Measurements from ENCODE around the gene TAF11L6. TPM values are rescaled to one million over a fixed set of nuclear protein-coding genes. Genes with fewer than 3 reads are reported as not detected.
"Not testable (repeated sequence)": the region's sequence is repeated elsewhere in the genome, so short reads cannot be mapped to it uniquely, and the experiment has no call there.

Gene TAF11L6
- total and polyA plus RNA-seq, 7 experiments from 2014 or later, result not detected

DNA sequence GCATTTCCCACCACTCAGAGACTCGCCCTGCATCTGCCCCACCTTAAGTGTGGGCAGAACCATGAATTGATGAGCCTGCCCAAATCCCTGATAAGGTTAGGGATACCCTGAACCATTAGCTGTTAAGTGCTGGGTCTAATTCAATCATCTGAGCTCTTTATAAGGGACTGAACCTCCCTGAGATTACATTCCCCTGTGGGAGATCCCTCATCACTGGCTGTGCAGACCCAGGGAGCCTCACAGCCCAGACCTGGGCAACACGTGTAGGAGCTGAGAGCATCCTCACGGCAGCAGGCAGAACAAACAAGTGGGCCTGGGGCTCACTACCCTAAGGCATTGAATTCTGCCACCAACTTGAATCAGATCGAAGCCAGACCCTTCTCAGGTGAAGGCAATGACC is 31.0 kb upstream of the TAF11L6 start:
- no peaks in the 10 kb centered on the region for H3K27me3 ChIP-seq (ENCODE audit: control insufficient read depth in 2 of 2, insufficient read depth in 2 of 2, low read length in 2 of 2)
- Mint-ChIP-seq H3K9me3 (peaks cover 0 to 17% (median 6%) of the 10 kb centered on the region in 11 donors), H3K4me3 (no peak overlapping the region), H3K36me3 (peaks cover 0 to 3% (median 0%) of the 10 kb centered on the region in 5 donors), H3K27me3 (no peaks in the 10 kb centered on the region), H3K4me1 (no peaks in the 10 kb centered on the region), H3K27ac (peak overlapping the region in 1 of 9 donors; percentile 29)
- ChIA-PET POLR2A (no interaction called here), CTCF (no interaction called here)
- ATAC-seq (no peak), DNase-seq (no peak)
- H3K27ac ChIP-seq (ENCODE audit: low read depth, low read length), result no peak overlapping the region
- no peaks in the 10 kb centered on the region for H3K36me3 ChIP-seq (ENCODE audit: control insufficient read depth in 2 of 3, insufficient read depth in 3 of 3, low read length in 3 of 3)
- no peaks in the 10 kb centered on the region for H3K4me1 ChIP-seq (ENCODE audit: control insufficient read depth in 2 of 2, insufficient read depth in 2 of 2, low read length in 2 of 2)
- intact Hi-C loops (cut with micrococcal nuclease), result no loop called here
- no peaks in the 10 kb centered on the region for H3K9me3 ChIP-seq (ENCODE audit: control insufficient read depth in 2 of 3, low read length in 3 of 3)
- no peak overlapping the region for H3K4me3 ChIP-seq (ENCODE audit: low read length)

DNA sequence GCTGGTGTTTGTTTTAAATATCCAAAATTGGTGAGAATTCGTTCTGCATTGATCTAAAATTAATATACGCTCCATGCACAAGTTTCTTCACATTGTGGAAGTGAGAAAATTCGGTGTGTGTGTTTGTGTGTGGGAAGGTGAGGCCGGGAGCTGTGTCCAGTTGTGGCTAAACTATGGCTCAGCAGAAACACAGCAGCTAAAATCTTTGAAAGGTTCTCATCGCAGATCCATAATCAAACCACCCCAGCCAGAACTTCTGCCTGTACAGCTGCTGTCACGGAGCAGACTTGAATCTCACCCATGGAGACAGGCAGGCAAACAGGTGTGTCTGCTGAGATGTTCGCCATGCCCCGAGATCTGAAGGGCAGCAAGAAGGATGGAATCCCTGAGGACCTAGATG is 30.5 kb upstream of the TAF11L6 start, which contains the start of gene TAF11L2:
TAF11L2 (plus strand) TSS at position 301 of the 400 bp plus-strand sequence.
- H3K9me3 Mint-ChIP-seq, result peaks cover 0 to 13% (median 2%) of the 10 kb centered on the region in 11 donors
- H3K36me3 Mint-ChIP-seq; H3K4me1 Mint-ChIP-seq; H3K27me3 Mint-ChIP-seq; ATAC-seq; intact Hi-C loops (cut with micrococcal nuclease); H3K4me1 ChIP-seq (ENCODE audit: control insufficient read depth in 2 of 2, insufficient read depth in 2 of 2, low read length in 2 of 2); DNase-seq; H3K36me3 ChIP-seq (ENCODE audit: control insufficient read depth in 2 of 3, insufficient read depth in 3 of 3, low read length in 3 of 3); CTCF ChIA-PET; H3K27me3 ChIP-seq (ENCODE audit: control insufficient read depth in 2 of 2, insufficient read depth in 2 of 2, low read length in 2 of 2); H3K9me3 ChIP-seq (ENCODE audit: control insufficient read depth in 2 of 3, low read length in 3 of 3); POLR2A ChIA-PET; H3K27ac ChIP-seq (ENCODE audit: low read depth, low read length); H3K4me3 ChIP-seq (ENCODE audit: low read length); H3K4me3 Mint-ChIP-seq: not testable (repeated sequence)
- H3K27ac Mint-ChIP-seq, result peak within 1 kb of the TSS in 1 of 9 donors; percentile 29

GRCh38 chr5:17511775-17512325 is 16.6 kb upstream of the TAF11L6 start:
- Histone ChIP-seq H3K27ac (ENCODE audit: low read depth, low read length) (no peak overlapping the region), H3K4me3 (ENCODE audit: low read length) (no peak overlapping the region), H3K36me3 (ENCODE audit: control insufficient read depth in 2 of 3, insufficient read depth in 3 of 3, low read length in 3 of 3) (no peaks in the 10 kb centered on the region), H3K4me1 (ENCODE audit: control insufficient read depth in 2 of 2, insufficient read depth in 2 of 2, low read length in 2 of 2) (no peaks in the 10 kb centered on the region), H3K9me3 (ENCODE audit: control insufficient read depth in 2 of 3, low read length in 3 of 3) (no peaks in the 10 kb centered on the region), H3K27me3 (ENCODE audit: control insufficient read depth in 2 of 2, insufficient read depth in 2 of 2, low read length in 2 of 2) (no peaks in the 10 kb centered on the region)
- peaks cover 0 to 13% (median 2%) of the 10 kb centered on the region in 11 donors for H3K9me3 Mint-ChIP-seq
- no peak overlapping the region for H3K27ac Mint-ChIP-seq
- ChIA-PET CTCF (no interaction called here), POLR2A (no interaction called here)
- no peaks in the 10 kb centered on the region for H3K36me3 Mint-ChIP-seq
- no peaks in the 10 kb centered on the region for H3K27me3 Mint-ChIP-seq
- H3K4me1 Mint-ChIP-seq, result no peaks in the 10 kb centered on the region
- H3K4me3 Mint-ChIP-seq, result no peak overlapping the region
- DNase-seq, result no peak
- intact Hi-C loops (cut with micrococcal nuclease), result no loop called here
- ATAC-seq, result no peak

DNA sequence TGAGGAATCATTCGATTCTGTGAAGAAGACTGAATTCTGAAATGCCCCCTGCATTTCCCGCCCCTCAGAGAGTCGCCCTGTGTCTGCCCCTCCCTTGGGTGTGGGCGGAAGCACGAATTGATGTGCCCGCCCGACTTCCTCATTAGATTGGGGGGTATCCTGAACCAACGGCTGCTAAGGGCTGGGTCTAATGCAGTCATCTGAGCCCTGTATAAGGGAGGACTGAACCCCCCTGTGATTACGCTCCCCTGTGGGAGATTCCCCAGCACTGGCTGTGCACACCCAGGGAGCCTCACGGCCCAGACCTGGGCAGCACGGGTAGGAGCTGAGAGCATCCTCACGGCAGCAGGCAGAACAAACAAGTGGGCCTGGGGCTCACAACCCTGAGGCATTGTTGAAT is 10.9 kb upstream of the TAF11L6 start:
- H3K4me1 ChIP-seq (ENCODE audit: control insufficient read depth in 2 of 2, insufficient read depth in 2 of 2, low read length in 2 of 2); H3K27me3 ChIP-seq (ENCODE audit: control insufficient read depth in 2 of 2, insufficient read depth in 2 of 2, low read length in 2 of 2); H3K36me3 Mint-ChIP-seq; intact Hi-C loops (cut with micrococcal nuclease); H3K9me3 ChIP-seq (ENCODE audit: control insufficient read depth in 2 of 3, low read length in 3 of 3); H3K27me3 Mint-ChIP-seq; H3K4me3 Mint-ChIP-seq; CTCF ChIA-PET; H3K27ac Mint-ChIP-seq; H3K4me3 ChIP-seq (ENCODE audit: low read length); H3K9me3 Mint-ChIP-seq; H3K27ac ChIP-seq (ENCODE audit: low read depth, low read length); POLR2A ChIA-PET; ATAC-seq; H3K36me3 ChIP-seq (ENCODE audit: control insufficient read depth in 2 of 3, insufficient read depth in 3 of 3, low read length in 3 of 3); H3K4me1 Mint-ChIP-seq: not testable (repeated sequence)
- peak in 3 of 9 donors; percentile 3 to 24 (median 15) for DNase-seq

DNA sequence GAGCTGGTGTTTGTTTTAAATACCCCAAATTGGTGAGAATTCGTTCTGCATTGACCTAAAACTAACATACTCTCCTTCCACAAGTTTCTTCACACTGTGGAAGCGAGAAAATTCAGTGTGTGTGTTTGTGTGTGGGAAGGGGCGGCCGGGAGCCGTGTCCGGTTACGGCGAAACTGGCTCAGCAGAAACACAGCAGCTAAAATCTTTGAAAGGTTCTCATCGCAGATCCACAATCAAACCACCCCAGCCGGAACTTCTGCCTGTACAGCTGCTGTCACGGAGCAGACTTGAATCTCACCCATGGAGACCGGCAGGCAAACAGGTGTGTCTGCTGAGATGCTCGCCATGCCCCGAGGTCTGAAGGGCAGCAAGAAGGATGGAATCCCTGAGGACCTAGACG is 10.4 kb upstream of the TAF11L6 start, which contains the start of gene TAF11L3:
TAF11L3 (plus strand) TSS at position 301 of the 400 bp plus-strand sequence.
- POLR2A ChIA-PET; DNase-seq; CTCF ChIA-PET; ATAC-seq; H3K4me3 Mint-ChIP-seq; H3K27ac Mint-ChIP-seq; H3K9me3 Mint-ChIP-seq; H3K27ac ChIP-seq (ENCODE audit: low read depth, low read length); H3K4me3 ChIP-seq (ENCODE audit: low read length); H3K4me1 Mint-ChIP-seq; H3K4me1 ChIP-seq (ENCODE audit: control insufficient read depth in 2 of 2, insufficient read depth in 2 of 2, low read length in 2 of 2); H3K36me3 Mint-ChIP-seq; intact Hi-C loops (cut with micrococcal nuclease); H3K36me3 ChIP-seq (ENCODE audit: control insufficient read depth in 2 of 3, insufficient read depth in 3 of 3, low read length in 3 of 3); H3K27me3 ChIP-seq (ENCODE audit: control insufficient read depth in 2 of 2, insufficient read depth in 2 of 2, low read length in 2 of 2); H3K9me3 ChIP-seq (ENCODE audit: control insufficient read depth in 2 of 3, low read length in 3 of 3); H3K27me3 Mint-ChIP-seq: not testable (repeated sequence)

- H3K27ac ChIP-seq (ENCODE audit: low read depth, low read length); H3K27me3 Mint-ChIP-seq; DNase-seq; H3K4me1 Mint-ChIP-seq; H3K4me3 ChIP-seq (ENCODE audit: low read length); H3K4me3 Mint-ChIP-seq; ATAC-seq; H3K27me3 ChIP-seq (ENCODE audit: control insufficient read depth in 2 of 2, insufficient read depth in 2 of 2, low read length in 2 of 2); H3K36me3 Mint-ChIP-seq; H3K36me3 ChIP-seq (ENCODE audit: control insufficient read depth in 2 of 3, insufficient read depth in 3 of 3, low read length in 3 of 3); POLR2A ChIA-PET; intact Hi-C loops (cut with micrococcal nuclease); H3K27ac Mint-ChIP-seq; H3K9me3 Mint-ChIP-seq; CTCF ChIA-PET; H3K9me3 ChIP-seq (ENCODE audit: control insufficient read depth in 2 of 3, low read length in 3 of 3); H3K4me1 ChIP-seq (ENCODE audit: control insufficient read depth in 2 of 2, insufficient read depth in 2 of 2, low read length in 2 of 2): not testable (repeated sequence)
Measured at GRCh38 chr5:17519508-17519907, 9.0 kb upstream of the TAF11L6 start.

DNA sequence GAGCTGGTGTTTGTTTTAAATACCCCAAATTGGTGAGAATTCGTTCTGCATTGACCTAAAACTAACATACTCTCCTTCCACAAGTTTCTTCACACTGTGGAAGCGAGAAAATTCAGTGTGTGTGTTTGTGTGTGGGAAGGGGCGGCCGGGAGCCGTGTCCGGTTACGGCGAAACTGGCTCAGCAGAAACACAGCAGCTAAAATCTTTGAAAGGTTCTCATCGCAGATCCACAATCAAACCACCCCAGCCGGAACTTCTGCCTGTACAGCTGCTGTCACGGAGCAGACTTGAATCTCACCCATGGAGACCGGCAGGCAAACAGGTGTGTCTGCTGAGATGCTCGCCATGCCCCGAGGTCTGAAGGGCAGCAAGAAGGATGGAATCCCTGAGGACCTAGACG is 7.0 kb upstream of the TAF11L6 start, which contains the start of gene TAF11L4:
TAF11L4 (plus strand) TSS at position 301 of the 400 bp plus-strand sequence.
- H3K36me3 Mint-ChIP-seq; H3K27ac Mint-ChIP-seq; CTCF ChIA-PET; H3K4me3 ChIP-seq (ENCODE audit: low read length); H3K27me3 ChIP-seq (ENCODE audit: control insufficient read depth in 2 of 2, insufficient read depth in 2 of 2, low read length in 2 of 2); H3K9me3 ChIP-seq (ENCODE audit: control insufficient read depth in 2 of 3, low read length in 3 of 3); DNase-seq; POLR2A ChIA-PET; H3K27ac ChIP-seq (ENCODE audit: low read depth, low read length); H3K4me3 Mint-ChIP-seq; H3K27me3 Mint-ChIP-seq; ATAC-seq; H3K4me1 ChIP-seq (ENCODE audit: control insufficient read depth in 2 of 2, insufficient read depth in 2 of 2, low read length in 2 of 2); H3K9me3 Mint-ChIP-seq; H3K4me1 Mint-ChIP-seq; intact Hi-C loops (cut with micrococcal nuclease); H3K36me3 ChIP-seq (ENCODE audit: control insufficient read depth in 2 of 3, insufficient read depth in 3 of 3, low read length in 3 of 3): not testable (repeated sequence)
